Measurements from ENCODE around the gene PPP1R9A. TPM values are rescaled to one million over a fixed set of nuclear protein-coding genes. Genes with fewer than 3 reads are reported as not detected.
A peak's percentile ranks its signal among the peaks of the same experiment; 100 is the strongest.

The PPP1R9A gene
- total RNA-seq, 1 donor from 2014 or later: 1.5 TPM

- no peak overlapping the region for H3K4me3 ChIP-seq
- TF ChIP-seq POLR2AphosphoS5 (IDR thresholded peaks at IDR 0.05; ENCODE audit: insufficient read depth in 1 of 2, low read depth in 1 of 2) (no peak), POLR2A (IDR thresholded peaks at IDR 0.05) (no peak), CTCF (IDR thresholded peaks at IDR 0.05) (no peak)
- intact Hi-C loops (cut with DNase I): no loop called here
Measured at GRCh38 chr7:94903971-94904370, 3.4 kb upstream of the PPP1R9A start.

DNA sequence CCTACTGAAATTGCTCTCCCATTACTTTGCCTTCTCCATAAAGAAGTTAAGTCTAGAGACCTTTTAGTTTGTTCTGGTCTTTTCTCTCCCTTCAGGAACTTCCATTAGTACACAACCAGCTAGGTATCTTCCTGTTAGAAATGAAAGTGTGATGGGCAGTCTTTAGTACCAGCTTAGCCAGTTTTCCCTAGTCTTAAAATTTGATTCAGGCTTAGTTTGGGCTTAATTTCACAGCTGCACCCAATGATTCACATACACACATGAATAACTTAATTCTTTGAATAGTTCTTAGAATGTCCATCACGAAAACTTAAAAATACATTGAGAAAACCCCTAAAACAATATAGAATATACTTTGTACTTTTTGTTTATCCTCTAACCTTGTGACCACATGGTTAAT lies 2.4 kb upstream of the PPP1R9A start:
- intact Hi-C loops (cut with DNase I): no loop called here
- H3K4me1 ChIP-seq: peaks cover 4% of the 10 kb centered on the region
- H3K27ac ChIP-seq: no peak overlapping the region
- no peaks in the 10 kb centered on the region for H3K27me3 ChIP-seq
- H3K4me3 ChIP-seq: no peak overlapping the region
- H3K36me3 ChIP-seq: no peaks in the 10 kb centered on the region
- DNase-seq (ENCODE audit: extremely low spot score in 2 of 2): no peak
- TF ChIP-seq POLR2A (IDR thresholded peaks at IDR 0.05): no peak
- no peak for TF ChIP-seq POLR2AphosphoS5 (IDR thresholded peaks at IDR 0.05; ENCODE audit: insufficient read depth in 1 of 2, low read depth in 1 of 2)
- TF ChIP-seq CTCF (IDR thresholded peaks at IDR 0.05): no peak
- H3K9me3 ChIP-seq: no peaks in the 10 kb centered on the region

More at GRCh38 chr7:94903971-94904370, 3.4 kb upstream of the PPP1R9A start:
- H3K27ac ChIP-seq: no peak overlapping the region
- no peaks in the 10 kb centered on the region for H3K9me3 ChIP-seq
- H3K4me1 ChIP-seq: peaks cover 4% of the 10 kb centered on the region
- H3K36me3 ChIP-seq: no peaks in the 10 kb centered on the region
- no peaks in the 10 kb centered on the region for H3K27me3 ChIP-seq
- DNase-seq (ENCODE audit: extremely low spot score in 2 of 2): no peak

DNA sequence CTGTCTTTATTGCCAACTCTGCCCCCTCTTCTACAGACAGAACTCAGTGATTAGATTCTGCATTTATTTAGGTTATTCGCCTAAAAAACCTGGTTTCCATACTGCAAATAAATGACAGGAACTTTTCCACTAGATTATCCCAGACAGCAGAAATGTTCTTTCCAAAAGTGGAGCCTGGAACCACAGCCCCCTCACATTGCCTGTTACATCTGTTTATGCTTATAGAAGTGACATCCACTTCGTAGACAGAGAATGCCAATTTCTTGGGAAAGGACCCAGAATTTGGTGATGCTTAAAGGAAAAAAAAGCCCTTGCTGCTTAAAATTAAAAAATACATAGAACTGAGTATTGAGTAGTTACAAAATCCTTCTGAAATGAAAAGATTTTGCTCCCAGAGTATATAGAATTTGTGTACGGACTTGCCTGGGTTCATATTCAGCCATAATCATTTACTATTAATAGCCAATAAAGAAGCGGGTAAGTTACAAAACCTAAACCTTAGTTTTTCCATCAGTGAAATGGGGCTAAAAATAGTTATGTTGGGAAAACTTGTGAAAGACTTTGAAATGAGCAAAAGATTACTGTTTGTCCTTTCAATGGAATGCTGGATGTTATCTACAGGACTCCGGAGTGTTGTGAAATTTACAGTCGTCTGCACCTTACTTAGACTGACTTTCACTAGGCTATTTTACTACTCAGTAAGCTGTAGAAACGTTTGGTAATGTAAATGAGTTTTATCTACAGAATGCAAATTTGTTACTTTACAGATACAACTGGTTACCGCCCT lies 1.1 kb upstream of the PPP1R9A start:
- H3K27me3 ChIP-seq: no peaks in the 10 kb centered on the region
- intact Hi-C loops (cut with DNase I): no loop called here

GRCh38 chr7:94907811-94908322 lies 473 bp downstream of the PPP1R9A start:
- Histone ChIP-seq H3K4me1 (peaks cover 4% of the 10 kb centered on the region), H3K27ac (no peak overlapping the region), H3K36me3 (no peaks in the 10 kb centered on the region), H3K4me3 (peak overlapping the region; percentile 46 to 64), H3K9me3 (no peaks in the 10 kb centered on the region), H3K27me3 (no peaks in the 10 kb centered on the region)
- TF ChIP-seq POLR2AphosphoS5 (IDR thresholded peaks at IDR 0.05; ENCODE audit: insufficient read depth in 1 of 2, low read depth in 1 of 2) (no peak), CTCF (IDR thresholded peaks at IDR 0.05) (no peak), POLR2A (IDR thresholded peaks at IDR 0.05) (no peak)
- no peak for DNase-seq (ENCODE audit: extremely low spot score in 2 of 2)
- intact Hi-C loops (cut with DNase I): no loop called here

More for the DNA sequence above, 1.1 kb upstream of the PPP1R9A start:
- DNase-seq (ENCODE audit: extremely low spot score in 2 of 2): no peak
- no peaks in the 10 kb centered on the region for H3K36me3 ChIP-seq
- TF ChIP-seq POLR2A (IDR thresholded peaks at IDR 0.05) (no peak), POLR2AphosphoS5 (IDR thresholded peaks at IDR 0.05; ENCODE audit: insufficient read depth in 1 of 2, low read depth in 1 of 2) (no peak), CTCF (IDR thresholded peaks at IDR 0.05) (no peak)
- H3K9me3 ChIP-seq: no peaks in the 10 kb centered on the region
- peaks cover 4% of the 10 kb centered on the region for H3K4me1 ChIP-seq
- no peak overlapping the region for H3K4me3 ChIP-seq
- no peak overlapping the region for H3K27ac ChIP-seq
